8988T (cell line): ENCODE results near the gene PYDC2.
"Not testable (repeated sequence)": the region's sequence is repeated elsewhere in the genome, so short reads cannot be mapped to it uniquely, and the experiment has no call there.

ENCODE experiments used
- DNase-seq: peaks from one replicate; pipeline ENCODE4 v3.0.0; 2011

Gene PYDC2

GRCh38 chr3:191473661-191474198, 12.8 kb downstream of the PYDC2 start:
- no peak for DNase-seq

- no peak for DNase-seq
Observed at GRCh38 chr3:191476066-191476772, 15.3 kb downstream of the PYDC2 start.

GRCh38 chr3:191483994-191484393, 23.0 kb downstream of the PYDC2 start:
- DNase-seq = not testable (repeated sequence)

GRCh38 chr3:191484461-191484860, 23.5 kb downstream of the PYDC2 start:
- no peak for DNase-seq

GRCh38 chr3:191492601-191493000, 31.6 kb downstream of the PYDC2 start:
- no peak for DNase-seq

- DNase-seq = no peak
Observed at GRCh38 chr3:191493336-191493735, 32.4 kb downstream of the PYDC2 start.

- peak; percentile 16 for DNase-seq
Observed at GRCh38 chr3:191499307-191500080, 38.5 kb downstream of the PYDC2 start.

- DNase-seq = no peak
Observed at GRCh38 chr3:191500892-191501291, 39.9 kb downstream of the PYDC2 start.

- no peak for DNase-seq
Observed at GRCh38 chr3:191502583-191502982, 41.6 kb downstream of the PYDC2 start.

GRCh38 chr3:191509078-191509477, 48.1 kb downstream of the PYDC2 start:
- DNase-seq = no peak
